ENCODE results near the gene SAA4.
"Not testable (repeated sequence)": the region's sequence is repeated elsewhere in the genome, so short reads cannot be mapped to it uniquely, and the experiment has no call there.

SAA4 gene

GRCh38 chr11:18271206-18271605 lies 34.6 kb upstream of the SAA4 start:
- Mint-ChIP-seq H3K4me1 (no peaks in the 10 kb centered on the region), H3K9me3 (no peaks in the 10 kb centered on the region), H3K4me3 (no peak overlapping the region), H3K27me3 (ENCODE audit: low read depth) (peaks cover 5% of the 10 kb centered on the region), H3K36me3 (ENCODE audit: low read depth) (peaks cover 11% of the 10 kb centered on the region), H3K27ac (no peak overlapping the region)
- no peak for TF ChIP-seq CTCF (IDR thresholded peaks at IDR 0.05; ENCODE audit: unreplicated experiment in 3 of 3)

- Mint-ChIP-seq H3K27me3 (ENCODE audit: low read depth) (peaks cover 9% of the 10 kb centered on the region), H3K36me3 (ENCODE audit: low read depth) (peaks cover 8% of the 10 kb centered on the region), H3K27ac (no peak overlapping the region), H3K4me1 (no peaks in the 10 kb centered on the region), H3K9me3 (no peaks in the 10 kb centered on the region), H3K4me3 (no peak overlapping the region)
- no peak for TF ChIP-seq CTCF (IDR thresholded peaks at IDR 0.05; ENCODE audit: unreplicated experiment in 3 of 3)
Measured at GRCh38 chr11:18270102-18270501, 33.5 kb upstream of the SAA4 start.

GRCh38 chr11:18269252-18269651 lies 32.6 kb upstream of the SAA4 start:
- not testable (repeated sequence) for H3K36me3 Mint-ChIP-seq (ENCODE audit: low read depth); H3K9me3 Mint-ChIP-seq; H3K27ac Mint-ChIP-seq; H3K4me1 Mint-ChIP-seq; H3K4me3 Mint-ChIP-seq
- peaks cover 10% of the 10 kb centered on the region for H3K27me3 Mint-ChIP-seq (ENCODE audit: low read depth)

GRCh38 chr11:18267335-18268133 lies 30.9 kb upstream of the SAA4 start:
- not testable (repeated sequence) for H3K4me3 Mint-ChIP-seq; H3K9me3 Mint-ChIP-seq; H3K36me3 Mint-ChIP-seq (ENCODE audit: low read depth); H3K27ac Mint-ChIP-seq; H3K4me1 Mint-ChIP-seq
- peaks cover 17% of the 10 kb centered on the region for H3K27me3 Mint-ChIP-seq (ENCODE audit: low read depth)

- no peaks in the 10 kb centered on the region for H3K9me3 Mint-ChIP-seq
- no peaks in the 10 kb centered on the region for H3K36me3 Mint-ChIP-seq (ENCODE audit: low read depth)
- TF ChIP-seq CTCF (IDR thresholded peaks at IDR 0.05; ENCODE audit: unreplicated experiment in 3 of 3), result no peak
- no peak within 1 kb of the TSS for H3K27ac Mint-ChIP-seq
- H3K4me3 Mint-ChIP-seq, result no peak within 1 kb of the TSS
- peaks cover 17% of the 10 kb centered on the region for H3K27me3 Mint-ChIP-seq (ENCODE audit: low read depth)
- no peaks in the 10 kb centered on the region for H3K4me1 Mint-ChIP-seq
Measured at GRCh38 chr11:18265949-18266348, 29.3 kb upstream of the SAA4 start, which contains the start of gene SAA1. Gene SAA1 (plus strand): TSS chr11:18266264. CDS start chr11:18266888, 624 bp downstream.

GRCh38 chr11:18264677-18265555 lies 28.3 kb upstream of the SAA4 start:
- TF ChIP-seq CTCF (IDR thresholded peaks at IDR 0.05; ENCODE audit: unreplicated experiment in 3 of 3), result no peak
- H3K27ac Mint-ChIP-seq, result no peak overlapping the region
- H3K27me3 Mint-ChIP-seq (ENCODE audit: low read depth), result peaks cover 16% of the 10 kb centered on the region
- H3K36me3 Mint-ChIP-seq (ENCODE audit: low read depth), result no peaks in the 10 kb centered on the region
- H3K4me1 Mint-ChIP-seq, result no peaks in the 10 kb centered on the region
- no peaks in the 10 kb centered on the region for H3K9me3 Mint-ChIP-seq
- H3K4me3 Mint-ChIP-seq, result no peak overlapping the region

Data from nephron (organoid).